Activated CD4-positive, CD25-positive, alpha-beta regulatory T cell treated with anti-CD3 and anti-CD28 coated beads, Interleukin-2, amount 50 U/mL, for 72 hours (primary cell): ENCODE results near the gene EP400.

Source experiments
- DNase-seq: peaks from one replicate; pipeline ENCODE4 v3.0.0; 2021

EP400 gene

DNA sequence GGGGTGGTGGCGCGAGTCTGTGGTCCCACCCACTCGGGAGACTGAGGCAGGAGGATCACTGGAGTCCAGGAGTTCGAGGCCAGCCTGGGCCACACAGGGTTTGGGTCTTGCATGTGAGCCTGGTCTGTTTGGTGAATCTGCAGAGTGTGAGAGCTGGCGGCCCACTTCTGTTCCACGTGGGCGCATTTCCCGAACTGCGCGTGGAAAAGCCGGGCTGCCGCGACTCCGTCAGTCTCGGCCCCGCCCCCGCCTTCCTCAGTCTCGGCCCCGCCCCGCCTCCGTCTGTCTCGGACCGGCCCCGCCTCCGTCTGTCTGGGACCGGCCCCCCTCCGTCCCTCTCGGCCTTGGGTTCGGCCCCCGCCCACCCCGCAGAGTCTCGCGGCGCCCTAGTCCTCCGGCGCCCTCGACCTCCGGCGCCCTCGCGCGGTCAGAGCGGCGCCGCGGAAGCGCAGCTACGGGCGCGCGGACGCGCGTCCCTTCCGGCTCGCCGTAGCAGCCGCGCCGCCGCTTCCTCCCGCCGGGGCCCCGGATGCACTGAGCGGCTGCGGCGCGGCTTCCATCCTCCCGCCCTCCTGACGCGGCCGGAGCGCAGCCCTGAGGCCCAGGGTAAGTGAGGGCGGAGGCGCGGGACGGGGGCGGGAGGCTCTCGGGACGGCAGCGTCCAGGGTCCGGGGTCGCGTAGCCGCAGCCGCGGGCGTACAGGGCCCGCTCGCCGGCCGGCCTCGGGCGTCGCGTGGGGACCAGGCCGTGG lies at the start of gene EP400:
Gene EP400, plus strand, starts transcription at position 512 of the 751 bp plus-strand sequence. CDS start 10,678 bp downstream, outside the sequence.
- peak; percentile 93 for DNase-seq

GRCh38 chr12:131900397-131900796 lies 49.3 kb upstream of the EP400 start:
- no peak for DNase-seq

DNA sequence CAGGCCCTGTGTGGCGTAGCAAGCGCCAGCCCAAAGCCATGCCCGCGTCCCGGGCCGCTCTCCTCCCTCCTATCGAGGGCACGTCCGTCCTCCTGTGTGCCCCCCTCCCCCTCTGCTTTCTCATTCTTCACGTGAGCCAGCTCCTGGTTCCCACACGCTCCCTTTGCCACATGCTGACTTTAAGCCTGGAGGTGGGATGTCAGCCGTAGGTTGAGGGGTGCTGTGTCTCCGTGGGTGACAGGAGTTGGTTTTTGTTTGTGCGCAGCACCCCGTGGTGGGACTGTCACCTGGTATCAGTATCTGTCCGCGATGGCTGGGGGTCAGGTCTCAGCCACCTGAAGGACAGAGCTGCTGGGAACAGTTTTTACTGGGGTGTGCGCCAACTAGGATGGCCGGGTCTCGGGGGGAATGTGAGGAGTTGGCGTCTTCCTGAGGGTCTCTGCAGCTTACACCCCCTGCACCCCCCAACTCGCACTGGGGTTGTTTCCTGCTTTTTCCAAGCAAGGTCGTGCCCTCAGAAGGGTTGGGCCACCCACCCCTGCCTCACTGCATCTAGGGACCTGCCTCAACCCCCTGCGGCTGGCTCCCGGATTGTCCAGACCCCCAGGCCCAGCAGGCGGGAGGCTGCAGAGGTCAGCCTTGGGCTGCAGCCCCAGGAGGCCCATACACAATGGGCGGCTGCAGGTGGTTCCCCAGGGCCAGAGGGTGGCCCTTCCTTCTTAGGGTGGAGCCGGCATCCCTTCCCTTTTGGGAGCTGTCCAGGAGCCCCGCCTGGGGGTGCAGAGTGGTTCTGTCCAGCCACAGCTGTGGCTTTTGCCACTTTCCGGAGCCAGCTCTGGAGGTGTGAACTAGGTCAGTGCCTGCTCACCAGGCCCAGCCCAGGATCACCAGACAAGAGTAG lies 48.1 kb upstream of the EP400 start:
- DNase-seq: no peak

- no peak for DNase-seq
Observed at GRCh38 chr12:131902332-131903241, 47.2 kb upstream of the EP400 start.

- no peak for DNase-seq
Observed at GRCh38 chr12:131903270-131904255, 46.2 kb upstream of the EP400 start.

GRCh38 chr12:131904346-131904745 lies 45.4 kb upstream of the EP400 start:
- no peak for DNase-seq

DNA sequence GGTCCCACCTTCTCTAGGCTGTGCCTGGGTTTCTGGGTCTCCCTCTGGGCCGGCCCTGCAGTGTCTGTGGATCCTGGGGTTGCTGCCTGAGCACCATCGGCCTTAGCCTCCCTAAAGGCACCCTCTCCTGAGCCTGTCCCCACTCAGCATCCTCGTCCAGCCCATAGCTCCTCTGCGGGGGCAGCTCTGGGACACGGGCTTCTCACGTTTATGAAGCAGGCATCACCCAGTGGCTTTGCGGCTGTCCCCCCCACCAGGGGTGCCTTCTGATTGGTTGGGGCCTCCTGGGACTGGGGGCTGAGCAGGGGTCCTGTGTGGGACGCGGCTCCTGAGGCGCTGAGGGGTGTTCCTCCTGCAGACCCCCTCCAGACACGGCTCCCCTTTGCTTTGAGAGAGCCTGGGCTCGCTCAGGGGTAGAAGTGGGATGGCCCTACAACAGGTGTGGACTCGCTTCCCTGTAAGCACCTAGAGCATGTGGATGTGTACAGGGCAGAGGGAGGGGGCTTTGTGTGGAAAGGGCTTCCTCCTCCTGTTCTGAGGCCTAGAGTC lies 44.6 kb upstream of the EP400 start:
- DNase-seq: no peak

DNA sequence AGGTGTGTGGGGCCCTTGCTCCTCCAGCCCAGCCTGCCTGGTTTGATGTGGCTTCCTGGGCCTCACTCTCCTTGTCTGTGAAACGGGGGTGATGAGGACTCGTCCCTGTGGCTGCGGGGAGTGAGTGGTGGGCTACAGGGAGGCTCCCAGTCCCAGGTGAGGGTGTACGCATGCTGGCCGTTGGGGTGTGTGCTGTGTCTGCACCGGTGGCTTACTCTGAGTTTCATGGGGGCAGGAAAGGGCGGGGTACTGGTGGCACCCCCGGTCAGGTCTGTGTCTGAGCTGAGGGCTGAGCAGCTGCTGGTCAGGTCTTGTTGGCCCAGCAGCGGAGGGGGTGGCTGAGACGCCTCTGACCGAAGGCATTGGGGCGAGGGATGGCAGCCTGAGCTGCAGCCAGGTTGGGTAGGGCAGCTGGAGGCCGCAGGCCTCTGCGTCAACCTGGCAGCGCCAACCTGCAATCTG lies 44.1 kb upstream of the EP400 start:
- no peak for DNase-seq

DNA sequence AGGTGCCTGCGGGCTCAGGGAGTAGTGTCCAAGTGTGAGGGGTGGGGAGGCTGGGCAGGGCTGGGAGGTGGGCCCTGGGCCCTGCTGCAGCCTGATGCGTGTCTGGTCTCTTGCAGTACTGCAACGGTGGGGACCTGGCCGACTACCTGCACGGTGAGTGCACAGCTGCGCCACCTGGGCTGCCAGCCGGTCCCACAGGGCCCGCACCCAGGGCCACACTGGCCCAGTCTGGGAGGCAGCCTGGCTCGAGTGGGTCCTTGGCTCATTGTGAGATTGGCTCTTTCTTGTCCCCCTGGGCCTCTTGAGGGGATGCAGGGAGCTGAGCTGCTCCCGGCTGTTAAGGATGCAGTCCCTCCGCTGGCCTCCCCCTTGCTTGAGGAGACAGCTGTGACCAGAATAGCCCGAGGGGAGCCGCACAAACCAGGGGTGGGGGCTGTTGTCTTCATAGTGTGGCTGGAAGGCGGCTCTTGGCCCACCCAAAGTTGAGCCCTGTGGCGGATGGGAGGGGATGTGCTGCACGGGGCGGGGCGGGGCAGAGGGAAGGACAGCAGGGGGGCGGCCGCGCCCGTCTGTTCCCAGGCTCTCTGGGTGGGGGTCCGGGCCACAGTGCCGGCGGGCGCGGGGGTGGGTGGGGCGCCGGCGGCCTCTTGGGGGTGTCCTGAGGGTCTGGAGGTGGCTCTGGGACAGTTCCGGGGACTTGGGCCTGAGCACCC lies 42.2 kb upstream of the EP400 start:
- no peak for DNase-seq

DNA sequence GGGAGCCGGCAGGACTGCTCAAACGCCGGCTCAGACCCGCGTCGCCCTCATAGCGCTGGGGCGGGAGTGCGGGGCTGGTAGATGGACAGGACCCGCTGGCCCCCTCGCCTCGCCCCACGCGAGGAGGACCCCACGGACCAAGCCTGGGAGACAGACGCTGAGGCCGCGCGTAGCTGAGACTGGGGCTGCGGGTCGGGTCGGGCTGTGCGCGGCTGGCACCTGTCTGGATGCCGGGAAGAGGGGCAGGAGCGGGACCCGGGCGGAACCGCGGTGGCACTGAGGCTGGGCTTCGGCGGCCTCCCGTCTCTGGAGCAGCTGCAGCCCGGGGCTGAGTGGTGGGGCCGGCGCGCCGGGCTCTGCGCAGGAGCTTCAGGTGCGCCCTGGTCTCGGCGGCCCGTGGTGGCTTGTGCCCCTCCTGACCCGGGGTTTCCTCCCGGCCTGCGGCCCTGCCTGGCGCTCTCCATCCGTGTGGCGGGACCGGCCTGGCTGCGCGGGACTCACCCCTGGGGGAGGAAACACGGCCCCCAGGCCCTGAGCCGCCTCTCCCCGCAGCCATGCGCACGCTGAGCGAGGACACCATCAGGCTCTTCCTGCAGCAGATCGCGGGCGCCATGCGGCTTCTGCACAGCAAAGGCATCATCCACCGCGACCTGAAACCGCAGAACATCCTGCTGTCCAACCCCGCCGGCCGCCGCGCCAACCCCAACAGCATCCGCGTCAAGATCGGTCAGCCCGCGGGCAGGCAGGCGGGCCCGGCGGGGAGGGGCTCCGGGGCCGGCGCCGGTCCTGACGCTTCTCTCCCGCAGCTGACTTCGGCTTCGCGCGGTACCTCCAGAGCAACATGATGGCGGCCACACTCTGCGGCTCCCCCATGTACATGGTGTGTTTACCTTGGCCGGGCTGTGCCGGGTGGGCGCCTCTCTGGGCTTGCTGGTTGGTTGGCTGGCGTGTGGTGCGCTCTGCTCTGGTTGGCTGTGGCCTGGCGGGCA lies 41.4 kb upstream of the EP400 start:
- DNase-seq: no peak

DNA sequence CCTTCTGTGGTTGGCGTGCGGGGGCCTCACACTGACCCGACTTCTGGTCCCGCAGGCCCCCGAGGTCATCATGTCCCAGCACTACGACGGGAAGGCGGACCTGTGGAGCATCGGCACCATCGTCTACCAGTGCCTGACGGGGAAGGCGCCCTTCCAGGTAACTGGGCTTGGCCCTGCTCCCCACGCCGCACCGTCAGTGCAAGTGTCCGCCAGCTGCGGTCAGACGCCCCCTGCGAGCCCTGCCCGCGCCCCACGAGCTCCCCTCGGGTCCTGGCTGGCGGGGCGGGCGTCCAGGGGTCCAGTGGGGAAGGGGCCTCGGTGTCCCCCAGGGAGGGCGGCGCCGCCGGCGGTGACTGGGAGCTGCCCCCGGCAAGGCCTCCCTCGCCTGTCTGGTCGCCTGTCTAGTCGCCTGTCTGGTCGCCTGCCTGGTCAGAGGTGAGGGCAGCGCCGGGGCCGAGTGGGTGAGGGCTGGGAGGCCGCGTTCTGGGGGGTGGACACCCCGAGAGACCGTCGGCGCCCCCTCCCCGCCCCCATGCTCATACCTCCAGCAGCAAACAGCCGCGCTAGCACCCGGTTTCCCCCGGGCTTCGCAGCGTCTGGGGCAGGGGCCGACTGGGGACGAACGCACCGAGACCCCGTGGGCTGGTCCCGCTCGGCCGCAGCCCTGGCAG lies 40.5 kb upstream of the EP400 start:
- DNase-seq: no peak

- DNase-seq: no peak
Observed at GRCh38 chr12:131909752-131910219, 40.0 kb upstream of the EP400 start.

- no peak for DNase-seq
Observed at GRCh38 chr12:131910302-131911027, 39.3 kb upstream of the EP400 start.

GRCh38 chr12:131911028-131911650 lies 38.6 kb upstream of the EP400 start:
- no peak for DNase-seq

DNA sequence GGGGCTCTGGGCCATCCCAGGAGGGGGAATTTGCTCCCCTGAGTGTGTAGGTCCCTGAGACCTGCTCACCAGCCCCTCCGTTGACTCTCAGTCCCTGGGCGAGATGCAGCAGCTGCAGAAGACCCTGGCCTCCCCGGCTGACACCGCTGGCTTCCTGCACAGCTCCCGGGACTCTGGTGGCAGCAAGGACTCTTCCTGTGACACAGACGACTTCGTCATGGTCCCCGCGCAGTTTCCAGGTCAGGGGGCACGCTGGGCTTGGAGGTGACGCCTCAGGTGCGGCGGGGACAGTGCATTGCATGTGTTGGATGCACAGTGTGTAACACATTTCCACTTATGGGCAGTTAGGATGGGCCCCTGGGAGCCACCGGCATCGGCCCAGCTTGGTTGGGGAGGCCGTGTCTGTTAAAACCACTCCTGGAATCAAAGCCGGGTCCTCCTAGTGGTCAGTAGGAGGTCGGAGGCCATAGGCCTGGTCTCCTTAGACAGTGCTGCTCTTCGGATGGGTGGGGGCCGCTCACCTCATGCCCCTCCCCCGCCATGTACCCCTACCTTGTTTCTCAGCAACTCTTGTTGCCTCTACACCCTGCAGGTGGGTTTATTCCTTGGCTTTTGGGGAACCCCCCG lies 37.8 kb upstream of the EP400 start:
- DNase-seq: no peak

DNA sequence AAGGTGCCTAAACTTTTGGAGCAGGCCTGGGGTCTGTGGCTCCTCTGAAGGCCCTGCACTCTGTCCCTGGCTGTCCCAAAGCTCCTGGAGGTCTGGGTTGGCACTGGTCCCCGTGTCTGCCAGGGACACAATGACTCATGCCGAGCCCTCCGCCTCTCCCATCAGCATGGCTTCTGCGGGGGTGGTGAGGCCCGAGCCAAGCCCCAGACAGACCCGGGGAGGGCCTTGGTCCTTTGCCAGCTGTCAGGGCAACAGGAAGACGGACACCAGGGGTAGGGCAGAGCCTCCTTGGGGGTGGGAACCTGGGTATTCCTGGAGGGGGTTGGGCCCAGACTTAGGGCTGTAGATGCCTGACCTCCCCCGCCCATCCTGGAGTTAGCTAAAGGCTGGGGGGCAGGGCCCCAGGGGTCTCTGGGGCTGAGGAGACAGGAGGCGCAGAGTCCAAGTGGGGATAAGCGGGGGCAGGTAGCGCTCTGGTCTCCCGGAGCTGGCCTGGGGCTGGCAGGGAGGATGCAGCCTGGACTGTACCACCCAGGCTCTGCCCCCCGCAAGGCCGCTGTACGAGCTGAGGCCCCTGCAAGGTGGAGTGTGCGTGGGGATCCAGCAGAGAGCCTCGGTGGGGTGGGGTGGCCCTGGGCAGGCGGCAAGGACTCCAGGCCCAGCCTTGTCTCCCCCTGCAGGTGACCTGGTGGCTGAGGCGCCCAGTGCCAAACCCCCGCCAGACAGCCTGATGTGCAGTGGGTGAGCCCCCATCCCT lies 37.0 kb upstream of the EP400 start:
- no peak for DNase-seq
